PFSK-1 (cell line): ENCODE measurements around the gene FCRL1.

Source experiments
- POLR2AphosphoS5 ChIP-seq: IDR thresholded peaks from 2 replicates; pipeline ENCODE4 v1.6.1; 2012; ENCODE audit warnings: low read depth, mild to moderate bottlenecking, control low read depth, low read length, moderate library complexity
- SIN3A ChIP-seq: IDR thresholded peaks from 2 replicates; pipeline ENCODE4 v1.6.1; 2012; ENCODE audit warnings: mild to moderate bottlenecking, low read length, moderate library complexity, borderline replicate concordance; ENCODE audit not compliant: insufficient read depth
- TAF1 ChIP-seq: IDR thresholded peaks from 2 replicates; pipeline ENCODE4 v1.6.1; 2012; ENCODE audit warnings: low read length, control low read depth, borderline replicate concordance; ENCODE audit not compliant: insufficient read depth

DNA sequence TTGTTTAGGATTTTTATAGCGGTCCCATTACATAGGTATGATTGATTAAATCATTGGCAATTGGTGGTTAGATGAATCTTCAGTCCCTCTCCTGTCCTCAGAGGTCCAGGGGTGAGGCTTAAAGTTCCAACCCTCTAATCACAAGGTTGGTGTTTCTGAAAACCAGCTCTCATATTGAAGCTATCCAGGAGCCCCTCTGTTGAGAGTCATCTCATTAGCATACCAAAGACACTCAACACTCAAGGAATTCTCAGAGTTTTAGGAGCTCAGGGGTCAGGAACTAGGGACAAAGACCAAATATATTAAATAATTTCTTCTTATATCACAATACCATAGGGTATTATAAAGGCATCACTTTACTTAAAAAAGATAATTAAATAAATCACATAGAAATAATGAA is 66.3 kb downstream of the FCRL1 start:
- no peak for TF ChIP-seq POLR2AphosphoS5
- no peak for TF ChIP-seq SIN3A
- TF ChIP-seq TAF1: no peak
